Smooth muscle cell of the brain vasculature (primary cell): ENCODE data around the gene WFDC13.
"Not testable (repeated sequence)": the region's sequence is repeated elsewhere in the genome, so short reads cannot be mapped to it uniquely, and the experiment has no call there.

Source experiments
- DNase-seq: peaks from one replicate; pipeline ENCODE4 v3.0.0-alpha.2; 2012; ENCODE audit warnings: low read depth, low spot score

WFDC13 gene

GRCh38 chr20:45701873-45702272, at the start of gene WFDC13:
TSS of gene WFDC13 (plus strand) at chr20:45702038. CDS start at chr20:45702124, 86 bp downstream.
- DNase-seq = no peak

GRCh38 chr20:45657038-45657437, 44.8 kb upstream of the WFDC13 start:
- DNase-seq = not testable (repeated sequence)

GRCh38 chr20:45670139-45670538, 31.7 kb upstream of the WFDC13 start, which contains the start of gene WFDC11:
TSS of gene WFDC11 (minus strand) at chr20:45670239. CDS start at chr20:45650600, 19,639 bp downstream.
- DNase-seq = no peak

- no peak for DNase-seq
Measured at GRCh38 chr20:45672765-45673164, 29.1 kb upstream of the WFDC13 start.

GRCh38 chr20:45679650-45680049, 22.2 kb upstream of the WFDC13 start:
- DNase-seq = no peak

- no peak for DNase-seq
Measured at GRCh38 chr20:45685896-45686295, 15.9 kb upstream of the WFDC13 start.

- DNase-seq = not testable (repeated sequence)
Measured at GRCh38 chr20:45693346-45693745, 8.5 kb upstream of the WFDC13 start.

- DNase-seq = no peak
Measured at GRCh38 chr20:45695496-45695895, 6.3 kb upstream of the WFDC13 start.

GRCh38 chr20:45701104-45701503, 734 bp upstream of the WFDC13 start:
- DNase-seq = no peak

- no peak for DNase-seq
Measured at GRCh38 chr20:45704969-45705637, 3.3 kb downstream of the WFDC13 start, which contains the start of gene WFDC10B. TSS of gene WFDC10B (minus strand) at chr20:45705019. CDS start at chr20:45685992, 19,027 bp downstream.

- DNase-seq = not testable (repeated sequence)
Measured at GRCh38 chr20:45716141-45716688, 14.4 kb downstream of the WFDC13 start.

- DNase-seq = no peak
Measured at GRCh38 chr20:45722047-45722446, 20.2 kb downstream of the WFDC13 start, which contains the start of gene SPINT4. TSS of gene SPINT4 (plus strand) at chr20:45722347. CDS start at chr20:45722368, 21 bp downstream.

GRCh38 chr20:45725134-45725533, 23.3 kb downstream of the WFDC13 start:
- DNase-seq = no peak

- no peak for DNase-seq
Measured at GRCh38 chr20:45727044-45727443, 25.2 kb downstream of the WFDC13 start.

GRCh38 chr20:45732199-45732598, 30.4 kb downstream of the WFDC13 start:
- DNase-seq = no peak

GRCh38 chr20:45735552-45735951, 33.7 kb downstream of the WFDC13 start:
- DNase-seq = no peak

- DNase-seq = no peak
Measured at GRCh38 chr20:45735988-45736387, 34.1 kb downstream of the WFDC13 start.

- DNase-seq = no peak
Measured at GRCh38 chr20:45742596-45742995, 40.8 kb downstream of the WFDC13 start.

GRCh38 chr20:45745015-45745414, 43.2 kb downstream of the WFDC13 start:
- no peak for DNase-seq

GRCh38 chr20:45751721-45752120, 49.9 kb downstream of the WFDC13 start:
- DNase-seq = no peak

- no peak for DNase-seq
Measured at GRCh38 chr20:45752746-45753145, 50.9 kb downstream of the WFDC13 start.

GRCh38 chr20:45758096-45758495, 56.3 kb downstream of the WFDC13 start:
- DNase-seq = no peak
